GM19328 (cell line): ENCODE measurements around the gene RASA3.
"Not testable (repeated sequence)": the region's sequence is repeated elsewhere in the genome, so short reads cannot be mapped to it uniquely, and the experiment has no call there.

Source experiments
- ATAC-seq: cut with Tn5 transposase; IDR thresholded peaks from one replicate; pipeline ENCODE4 v1.9.1; 2021; ENCODE audit warnings: mild to moderate bottlenecking, moderate library complexity; ENCODE audit not compliant: unreplicated experiment

Gene RASA3

DNA sequence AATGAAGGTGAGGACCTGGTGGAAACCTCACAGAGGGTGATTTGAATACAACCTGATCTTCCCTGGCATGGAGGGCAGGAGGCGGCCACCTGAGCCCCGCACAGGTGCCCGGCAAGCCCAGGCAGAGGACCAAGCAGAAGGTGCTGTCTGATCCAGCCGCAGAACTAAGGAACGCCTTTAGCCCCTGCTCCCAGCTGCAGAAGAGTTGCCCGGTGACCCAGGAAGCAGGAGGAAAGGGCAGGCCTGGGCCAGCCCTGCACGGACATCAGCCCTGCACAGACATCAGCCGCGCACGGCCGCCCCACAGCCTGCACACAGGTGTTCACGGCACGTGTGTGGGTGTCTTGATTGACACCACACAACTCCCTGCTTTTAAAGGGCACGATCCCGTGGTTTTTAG is 43.1 kb downstream of the RASA3 start:
- no peak for ATAC-seq

DNA sequence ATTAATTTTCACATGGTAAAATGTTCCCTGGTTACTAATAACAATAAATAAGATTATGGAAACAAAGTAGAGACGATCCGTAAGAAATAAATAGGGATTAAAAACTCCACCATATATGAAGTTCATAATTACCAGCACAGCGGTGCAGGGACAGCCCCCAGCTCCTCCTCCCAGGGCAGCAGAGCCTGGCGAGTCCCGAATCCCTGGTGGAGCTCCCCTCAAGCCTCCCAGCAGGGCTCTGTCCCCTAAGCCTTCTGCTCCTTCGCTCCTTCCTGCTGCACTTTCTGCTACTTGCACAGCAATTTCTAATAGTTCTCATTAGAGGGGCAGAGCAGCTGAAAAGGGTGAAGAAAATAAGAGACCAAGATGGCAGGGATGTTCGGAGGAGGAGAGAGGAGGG is 43.6 kb downstream of the RASA3 start:
- no peak for ATAC-seq

DNA sequence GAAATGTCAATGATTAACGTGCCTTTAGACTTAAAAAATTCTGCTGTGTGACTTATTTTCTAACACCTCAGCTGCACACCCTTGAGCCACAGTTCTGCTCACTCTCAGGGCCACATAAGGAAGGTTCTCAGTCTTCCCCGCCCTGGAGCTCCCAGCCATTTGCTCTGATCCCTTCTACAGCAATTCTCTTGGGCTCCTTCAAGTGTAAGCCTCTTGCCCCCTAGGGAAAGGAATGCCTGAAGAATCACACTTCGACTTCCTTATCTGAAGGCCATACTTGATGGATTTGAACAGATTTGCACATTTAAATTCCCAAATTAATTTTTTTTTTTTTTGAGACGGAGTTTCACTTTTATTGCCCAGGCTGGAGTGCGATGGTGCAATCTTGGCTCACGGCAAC is 44.2 kb downstream of the RASA3 start:
- ATAC-seq: no peak

DNA sequence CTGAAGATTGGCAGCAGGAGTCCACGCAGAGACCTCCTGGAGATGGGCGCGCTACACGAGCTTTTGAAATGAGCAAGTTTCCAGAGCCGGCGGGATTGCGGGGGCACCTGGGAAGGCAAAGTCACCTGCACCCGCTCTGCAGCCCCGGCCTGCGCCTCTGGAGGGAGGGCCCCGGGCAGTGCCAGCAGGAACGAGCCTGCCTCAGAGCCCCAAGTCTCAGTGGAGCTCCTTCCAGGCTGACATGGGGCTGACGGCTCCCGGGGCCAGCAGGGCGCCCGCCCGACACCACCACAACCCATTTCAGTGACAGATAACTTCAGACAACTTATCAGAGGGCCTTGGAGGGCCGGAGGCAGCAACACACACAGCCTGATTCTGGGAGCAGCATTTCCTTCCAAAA is 45.0 kb downstream of the RASA3 start:
- no peak for ATAC-seq

DNA sequence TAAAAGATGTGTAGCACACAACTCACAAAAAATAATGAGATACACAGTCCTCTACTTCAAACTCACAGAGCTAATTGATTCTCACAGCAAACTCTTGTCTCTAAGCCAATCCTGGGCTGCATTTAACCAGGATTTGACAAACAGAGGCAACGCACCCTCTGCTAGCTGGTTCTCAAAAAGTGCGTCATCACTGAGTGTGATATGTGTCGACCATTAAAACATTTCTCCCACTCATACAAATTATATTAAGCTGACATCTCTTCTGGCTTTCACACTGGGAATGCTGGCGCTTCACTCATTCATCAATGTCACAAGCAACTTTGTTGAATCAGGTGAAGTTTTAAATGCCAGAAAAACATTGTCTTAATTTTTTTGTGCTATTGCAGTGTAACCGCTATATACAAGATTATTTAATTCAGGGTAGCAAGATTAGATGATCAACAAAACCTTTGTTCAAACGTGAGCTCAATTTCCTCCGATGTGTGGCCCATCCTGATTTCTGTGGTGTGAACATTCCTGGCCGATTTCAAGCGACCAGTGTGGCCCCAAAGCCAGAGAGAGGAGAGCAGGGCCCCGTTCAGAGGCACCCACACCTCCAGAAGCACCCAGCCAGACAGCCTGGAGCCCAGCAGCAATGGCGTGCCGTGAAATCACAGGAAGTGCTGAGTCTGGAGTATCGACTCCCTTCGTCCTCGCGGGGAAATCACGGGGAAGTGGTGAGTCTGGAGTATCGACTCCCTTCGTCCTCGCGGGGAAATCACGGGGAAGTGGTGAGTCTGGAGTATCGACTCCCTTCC is 49.4 kb downstream of the RASA3 start:
- no peak for ATAC-seq

DNA sequence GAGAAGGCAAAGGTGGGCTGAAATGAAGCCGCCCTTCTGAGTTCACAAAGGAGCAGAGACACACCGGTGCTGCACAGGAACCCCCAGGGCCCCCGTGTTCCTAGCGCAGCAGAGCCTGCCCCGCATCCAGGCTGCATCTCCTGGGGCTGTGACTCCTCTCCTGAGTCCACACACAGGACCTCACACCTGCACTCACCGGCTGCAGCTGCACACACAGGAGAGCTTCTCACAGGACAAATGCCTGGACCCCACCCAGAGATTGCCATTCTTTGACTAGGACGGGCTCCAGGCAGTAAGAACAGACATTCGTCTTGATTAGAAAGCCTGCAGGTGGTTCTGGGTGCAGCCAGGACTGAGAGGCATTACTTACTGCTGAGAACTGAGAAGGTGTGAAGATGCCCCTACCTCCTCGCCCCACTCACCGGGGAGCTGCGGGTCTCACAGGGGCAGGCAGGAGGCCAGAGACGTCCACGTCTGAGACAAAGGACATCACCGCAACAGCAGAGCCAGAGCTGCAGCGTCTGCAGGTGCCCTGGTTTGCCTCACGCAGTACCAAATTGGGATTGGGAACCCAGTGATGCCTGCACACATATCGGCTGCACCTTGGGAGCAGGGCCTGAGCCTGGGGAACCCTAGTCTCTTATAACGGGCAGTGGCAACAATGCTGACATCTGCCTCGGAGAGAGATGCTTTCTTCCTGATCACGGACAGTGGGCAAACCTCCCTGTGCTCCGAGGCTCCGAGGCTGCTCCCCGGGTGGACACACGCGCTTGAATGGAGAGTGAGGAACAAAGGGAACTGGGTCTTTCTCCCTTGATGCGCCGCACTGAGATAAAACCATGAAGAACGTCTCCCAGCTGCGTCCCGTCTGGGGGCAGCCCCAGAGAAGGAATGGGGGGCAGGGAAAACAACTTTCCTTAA is 50.4 kb downstream of the RASA3 start:
- no peak for ATAC-seq

DNA sequence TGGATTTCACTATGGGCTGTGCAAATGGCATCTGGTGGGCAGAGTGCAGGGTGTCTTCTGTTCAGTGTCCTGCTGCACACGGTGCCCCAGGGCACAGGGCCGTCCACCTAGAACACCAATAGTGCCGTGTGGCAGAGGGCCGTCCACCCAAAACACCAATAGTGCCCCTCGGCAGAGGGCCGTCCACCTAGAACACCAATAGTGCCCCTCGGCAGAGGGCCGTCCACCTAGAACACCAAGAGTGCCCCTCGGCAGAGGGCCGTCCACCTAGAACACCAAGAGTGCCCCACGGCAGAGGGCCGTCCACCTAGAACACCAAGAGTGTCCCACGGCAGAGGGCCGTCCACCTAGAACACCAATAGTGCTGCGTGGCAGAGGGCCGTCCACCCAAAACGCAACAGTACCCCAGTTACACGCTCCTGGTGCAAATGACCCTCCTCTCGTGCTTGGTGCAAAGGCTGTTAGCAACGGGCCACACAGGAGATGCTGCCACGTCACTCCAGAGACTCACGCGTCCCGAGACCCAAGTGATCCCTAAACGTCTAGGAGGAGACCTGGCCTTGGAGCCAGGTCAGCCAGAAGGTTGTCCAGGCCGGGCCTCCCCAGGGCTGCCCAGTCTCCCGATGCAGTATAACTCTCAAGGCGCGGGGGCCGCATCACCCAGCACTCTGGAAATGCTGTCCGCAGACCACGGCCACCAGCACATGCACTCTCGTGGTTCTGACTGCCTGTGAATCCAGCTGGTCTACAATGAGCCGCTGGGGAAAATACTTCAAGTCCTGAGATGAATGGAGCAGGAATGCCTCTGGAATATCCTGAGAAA is 51.5 kb downstream of the RASA3 start:
- ATAC-seq: no peak

DNA sequence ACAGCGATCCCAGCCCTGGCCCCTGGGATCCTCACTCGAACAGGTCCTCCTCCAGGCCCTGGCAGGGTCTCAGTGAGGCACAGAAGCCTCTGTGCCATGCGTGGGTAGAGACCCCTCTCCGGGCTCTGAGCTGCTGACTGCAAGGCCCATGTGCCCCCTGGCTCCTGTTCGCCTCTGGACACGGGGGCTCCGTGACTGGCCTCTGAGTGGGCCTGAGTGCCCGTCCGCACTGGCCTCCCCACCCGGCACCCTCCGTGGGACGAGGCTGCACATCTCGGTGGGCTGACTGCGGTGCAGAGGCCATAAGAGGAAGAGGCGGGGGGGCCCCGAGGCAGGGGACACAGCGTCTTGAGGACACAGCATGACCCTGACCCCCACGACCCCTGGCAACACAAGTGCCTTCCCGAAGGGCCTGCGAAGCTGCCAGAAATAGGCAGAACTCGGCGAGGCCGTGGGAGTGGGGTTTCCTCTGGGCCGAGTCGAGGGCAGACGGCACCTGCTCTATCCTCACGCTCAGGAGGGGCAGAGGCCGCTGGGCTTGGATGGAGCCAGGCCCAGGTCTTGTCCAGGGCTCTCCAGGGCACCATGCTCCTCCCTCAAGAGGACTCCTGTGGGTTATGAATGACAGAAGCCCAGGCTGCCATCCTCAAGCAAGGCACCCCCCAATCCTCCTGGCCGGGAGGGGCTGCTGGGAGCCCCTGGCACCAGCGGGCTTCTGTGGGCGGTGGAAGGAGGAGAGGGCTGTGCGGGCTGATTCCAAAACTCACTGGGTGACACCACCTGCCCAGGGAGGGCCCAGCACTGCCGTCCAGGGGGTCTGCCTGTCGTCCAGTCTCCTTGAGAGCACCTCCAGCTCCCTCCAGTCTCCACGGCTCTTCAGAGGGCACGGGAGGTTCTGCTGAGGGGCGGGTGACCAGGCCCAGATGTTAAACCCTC is 52.6 kb downstream of the RASA3 start:
- no peak for ATAC-seq

DNA sequence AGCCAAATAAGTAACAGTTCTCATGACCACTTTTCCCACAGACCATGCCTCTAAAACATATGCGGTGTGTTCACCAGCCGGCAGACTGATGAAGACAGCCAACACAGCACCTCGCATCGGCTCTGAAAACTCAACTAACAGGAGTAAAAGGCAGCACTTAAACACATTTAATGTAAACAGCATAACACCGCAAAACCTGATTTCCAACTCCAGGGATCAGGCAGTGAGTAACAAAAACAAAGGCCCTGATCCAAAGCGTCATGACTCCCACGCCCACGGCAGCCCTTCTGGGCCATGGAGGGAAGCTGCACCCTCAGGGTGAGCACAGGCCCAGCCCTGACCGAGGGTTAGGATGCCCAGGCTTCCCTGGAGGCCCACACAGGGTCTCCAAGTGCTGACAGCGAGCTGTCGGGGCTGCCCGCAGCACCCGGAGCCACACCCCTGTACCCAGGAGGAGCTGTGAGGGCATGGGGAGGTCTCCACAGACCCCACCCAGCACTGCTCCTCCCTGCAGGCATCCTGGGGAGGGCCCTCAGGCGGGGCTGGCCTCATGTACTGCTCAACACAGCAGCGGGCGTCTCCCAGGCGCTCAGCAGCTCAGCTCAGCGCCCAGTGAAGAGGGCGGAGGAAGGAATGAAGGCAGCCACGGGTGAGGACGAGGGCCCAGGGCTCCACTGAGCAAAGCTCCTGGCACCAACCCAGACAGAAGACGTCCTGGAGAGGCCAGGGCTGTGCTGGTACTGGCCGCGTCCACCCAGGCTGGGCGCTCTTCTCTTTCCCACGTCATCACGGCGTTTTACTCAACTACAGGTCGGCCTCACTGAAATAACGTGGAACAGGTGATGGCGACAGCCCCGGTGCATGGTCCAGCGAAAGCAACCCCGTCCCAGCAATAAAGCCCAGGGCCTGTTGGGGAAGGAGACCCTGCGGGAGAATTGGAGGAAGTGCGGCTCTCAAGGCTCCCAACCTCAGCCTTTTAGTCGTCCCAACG is 53.7 kb downstream of the RASA3 start:
- ATAC-seq: no peak

DNA sequence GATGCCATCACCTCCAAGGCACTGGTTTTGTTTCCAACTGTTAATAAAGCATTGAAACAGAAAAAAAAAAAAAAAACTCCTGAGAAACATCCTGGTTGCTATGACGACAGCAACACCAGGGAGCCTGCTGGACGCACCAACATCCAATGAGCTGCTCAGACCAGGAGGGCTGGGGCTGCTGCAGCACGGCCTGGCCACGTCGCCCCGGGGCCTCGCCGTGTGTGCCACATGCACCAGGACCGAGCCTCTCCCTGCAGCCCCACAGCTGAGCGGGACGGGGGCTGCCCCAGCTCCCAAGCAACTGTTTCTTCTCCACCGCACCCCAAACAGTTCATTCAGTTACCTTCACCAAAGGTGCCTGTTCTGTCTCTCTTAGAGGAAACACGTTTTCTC is 54.5 kb downstream of the RASA3 start:
- ATAC-seq: no peak

DNA sequence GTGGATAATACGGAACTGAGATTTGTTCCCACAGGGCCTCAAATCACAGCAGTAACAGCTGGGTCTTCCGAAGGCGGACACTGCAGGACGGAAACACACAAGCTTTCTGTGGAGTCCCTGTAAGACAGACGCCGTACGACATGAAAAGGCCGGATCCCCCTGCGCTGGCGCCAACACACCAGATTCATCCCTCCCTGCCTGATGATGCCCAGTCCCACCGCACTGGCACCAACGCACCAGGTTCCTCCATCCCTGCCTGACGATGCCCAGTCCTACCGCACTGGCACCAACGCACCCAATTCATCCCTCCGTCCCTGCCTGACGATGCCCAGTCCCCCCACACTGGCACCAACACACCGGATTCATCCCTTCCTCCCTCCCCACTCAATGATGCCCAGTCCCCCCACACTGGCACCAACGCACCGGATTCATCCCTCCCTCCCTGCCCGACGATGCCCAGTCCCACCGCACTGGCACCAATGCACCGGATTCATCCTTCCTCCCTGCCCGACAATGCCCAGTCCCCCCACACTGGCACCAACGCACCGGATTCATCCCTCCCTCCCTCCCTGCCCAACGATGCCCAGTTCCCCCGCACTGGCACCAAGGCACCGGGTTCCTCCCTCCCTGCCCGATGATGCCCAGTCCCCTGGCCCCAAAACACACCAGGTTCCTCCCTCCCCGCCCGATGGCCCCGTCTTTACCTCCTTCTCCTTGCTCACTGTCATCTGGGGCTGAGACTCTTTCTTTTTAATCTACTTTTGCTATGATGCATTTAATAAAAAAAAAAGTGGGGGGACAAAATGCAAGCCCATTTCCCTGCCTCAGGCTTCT is 55.1 kb downstream of the RASA3 start:
- no peak for ATAC-seq

DNA sequence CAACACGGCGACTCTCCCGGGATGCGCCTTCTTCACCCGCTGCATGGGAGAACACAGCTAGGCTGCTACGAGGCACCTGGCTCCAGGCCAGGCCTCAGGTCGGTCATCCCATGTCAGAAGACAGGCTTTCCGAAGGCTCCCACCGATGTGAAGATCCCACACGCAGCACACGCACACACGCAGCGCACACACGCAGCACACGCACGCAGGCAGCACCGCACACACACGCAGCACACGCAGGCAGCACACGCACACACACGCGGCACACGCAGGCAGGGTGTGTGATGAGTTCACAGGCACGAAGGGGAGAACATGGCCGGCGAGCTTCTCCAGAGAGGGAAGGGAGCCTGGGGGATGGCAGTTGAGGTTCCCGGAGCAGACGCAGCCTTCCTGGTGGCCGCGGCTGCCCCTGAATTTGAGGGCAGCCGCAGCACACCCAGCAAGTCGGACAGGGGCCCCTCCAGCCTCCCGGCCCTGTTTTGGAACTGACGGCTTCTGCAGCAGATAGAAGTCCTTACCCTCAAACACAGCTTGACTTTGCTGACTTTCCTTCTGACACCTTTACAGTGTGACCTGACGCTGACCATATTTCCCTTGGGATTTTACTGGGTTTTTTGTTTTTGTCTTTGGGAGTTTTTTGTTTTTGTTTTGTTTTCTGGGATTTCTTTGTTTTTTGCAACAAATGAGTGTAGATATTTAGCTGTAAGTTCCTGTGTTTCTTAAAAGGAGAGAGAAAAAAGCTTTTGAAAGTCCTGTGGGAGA is 55.9 kb downstream of the RASA3 start:
- no peak for ATAC-seq

DNA sequence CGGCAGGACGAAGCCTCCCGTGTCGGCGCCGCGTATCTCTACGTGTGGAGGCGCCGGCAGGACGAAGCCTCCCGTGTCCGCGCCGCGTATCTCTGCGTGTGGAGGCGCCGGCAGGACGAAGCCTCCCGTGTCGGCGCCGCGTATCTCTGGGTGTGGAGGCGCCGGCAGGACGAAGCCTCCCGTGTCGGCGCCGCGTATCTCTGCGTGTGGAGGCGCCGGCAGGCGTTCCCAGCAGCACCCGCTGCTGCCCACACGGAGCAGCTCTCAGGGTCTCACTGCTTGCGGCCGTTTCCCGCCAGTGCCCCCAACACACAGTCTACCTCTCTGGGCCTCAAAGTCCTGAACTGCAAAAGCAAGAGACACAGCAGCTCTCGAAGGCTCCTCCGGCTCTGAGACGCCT is 56.6 kb downstream of the RASA3 start:
- not testable (repeated sequence) for ATAC-seq

DNA sequence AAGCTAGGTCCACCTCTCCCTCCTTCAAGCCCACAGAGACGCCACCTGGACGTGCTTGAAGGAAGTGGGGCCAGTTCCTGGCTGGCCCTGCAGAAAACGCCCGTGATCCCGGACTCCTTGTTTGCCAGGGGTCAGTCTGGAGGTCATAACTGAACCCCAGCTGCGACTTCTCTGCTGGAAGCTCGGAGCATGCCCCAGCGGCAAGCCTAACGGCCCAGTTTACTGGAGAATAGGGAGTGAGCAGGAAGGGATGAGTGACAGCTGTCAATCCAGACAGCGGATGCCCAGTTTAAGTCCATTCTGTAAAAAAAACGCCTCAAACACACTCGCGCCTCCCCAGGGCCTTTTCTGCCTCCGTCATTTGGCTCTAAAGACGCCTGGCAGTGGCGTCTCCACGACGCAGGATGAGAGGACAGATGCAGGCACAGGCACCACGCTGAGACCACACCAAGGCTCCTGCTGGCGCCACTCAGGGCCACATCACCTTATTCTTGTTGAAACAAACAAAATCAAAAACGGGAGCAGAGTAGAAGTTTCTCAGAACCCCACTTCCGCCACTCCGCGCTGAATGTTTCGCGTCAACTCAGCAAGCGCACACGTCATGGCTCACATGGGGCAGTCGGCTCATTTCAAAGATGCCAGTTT is 57.6 kb downstream of the RASA3 start:
- no peak for ATAC-seq

DNA sequence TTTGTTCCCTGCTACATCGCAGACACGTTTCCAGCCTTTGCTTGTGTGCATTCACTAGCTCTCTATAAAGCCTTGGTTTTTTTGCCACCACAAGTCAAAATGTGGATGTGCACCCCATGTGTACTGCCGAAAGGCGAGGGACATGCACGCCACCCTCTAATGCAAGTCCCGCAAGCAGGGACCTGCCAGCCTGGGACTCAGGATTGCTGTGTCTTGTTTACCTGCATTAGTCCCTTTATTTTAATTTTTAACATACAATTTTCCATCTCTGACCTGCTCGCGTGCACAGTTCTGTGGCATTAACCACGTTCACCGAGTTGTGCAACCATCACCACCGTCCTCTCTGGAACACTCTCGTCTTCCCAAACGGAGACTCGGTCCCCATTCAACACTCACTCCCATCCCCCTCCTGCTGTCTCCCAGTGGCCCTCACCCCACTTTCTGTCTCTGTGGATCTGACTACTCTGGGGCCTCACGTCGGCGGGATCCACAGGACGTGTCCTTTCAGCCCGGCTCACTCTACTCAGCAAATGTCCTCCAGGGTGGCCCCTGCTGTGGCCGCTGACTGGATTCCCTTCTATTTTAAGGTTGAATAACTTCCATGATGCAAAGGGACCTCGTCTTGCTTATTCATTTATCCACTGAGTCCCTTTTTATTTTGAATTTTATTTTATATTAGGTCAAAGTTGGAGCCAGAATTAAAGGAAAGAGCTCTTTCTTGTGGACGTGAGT is 58.4 kb downstream of the RASA3 start:
- no peak for ATAC-seq

DNA sequence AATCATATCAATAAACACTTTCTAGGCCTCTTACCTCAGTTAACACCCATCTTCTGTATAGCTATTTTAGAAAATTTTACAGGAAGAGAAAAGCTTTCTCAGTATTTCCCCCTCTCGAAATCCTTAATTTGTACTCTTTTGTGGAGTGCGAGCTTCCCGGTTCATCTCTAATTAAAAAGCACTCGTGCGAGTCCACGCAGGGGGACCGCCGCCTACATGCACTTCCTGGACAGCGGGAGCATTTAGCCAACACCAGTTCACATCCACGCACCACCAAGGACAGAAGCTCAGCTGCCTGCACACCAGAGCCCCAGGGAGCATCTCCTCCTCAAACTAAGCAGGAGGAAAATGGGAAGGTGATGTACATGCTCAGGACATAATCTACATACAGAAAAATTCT is 60.0 kb downstream of the RASA3 start:
- no peak for ATAC-seq
